Renal pelvis (tissue), 4 donors: ENCODE results near the gene LBX1. TPM values are rescaled to one million over a fixed set of nuclear protein-coding genes. Genes with fewer than 3 reads are reported as not detected.

Experiments used
- DNase-seq: peaks from one replicate; pipeline ENCODE4 v3.0.0-alpha.2; 2013
- polyA plus RNA-seq, 3 donors: library from polyadenylated mRNA; unstranded; fragments of 120-200 nt; gene quantifications; one replicate each; pipeline ENCODE4 v1.2.1, GENCODE V29; 2013; ENCODE audit not compliant: insufficient read length in 3 of 3

The LBX1 gene
- polyA plus RNA-seq, 3 donors = 0.07 TPM; not detected in 2

- DNase-seq = no peak
These were observed 3.3 kb downstream of the LBX1 start for GRCh38 chr10:101225846-101226421.

- DNase-seq = no peak
These were observed 4.1 kb downstream of the LBX1 start for GRCh38 chr10:101224910-101225823.

- DNase-seq = no peak
These were observed 5.0 kb downstream of the LBX1 start for GRCh38 chr10:101224060-101224909.

GRCh38 chr10:101223274-101224059, 5.8 kb downstream of the LBX1 start:
- DNase-seq = no peak

GRCh38 chr10:101222683-101223273, 6.5 kb downstream of the LBX1 start:
- no peak for DNase-seq

GRCh38 chr10:101221963-101222531, 7.2 kb downstream of the LBX1 start:
- no peak for DNase-seq

- no peak for DNase-seq
These were observed 7.7 kb downstream of the LBX1 start for GRCh38 chr10:101221549-101221948.

- DNase-seq = no peak
These were observed 9.3 kb downstream of the LBX1 start for GRCh38 chr10:101219946-101220451.

GRCh38 chr10:101219139-101219945, 9.9 kb downstream of the LBX1 start:
- no peak for DNase-seq

GRCh38 chr10:101218351-101219138, 10.7 kb downstream of the LBX1 start:
- DNase-seq = no peak

GRCh38 chr10:101217450-101218281, 11.6 kb downstream of the LBX1 start:
- peak; percentile 75 for DNase-seq

- no peak for DNase-seq
These were observed 12.2 kb downstream of the LBX1 start for GRCh38 chr10:101217044-101217425.

GRCh38 chr10:101216207-101217043, 12.8 kb downstream of the LBX1 start:
- no peak for DNase-seq

GRCh38 chr10:101215397-101216206, 13.7 kb downstream of the LBX1 start:
- no peak for DNase-seq

GRCh38 chr10:101214446-101215396, 14.5 kb downstream of the LBX1 start:
- peak; percentile 73 for DNase-seq
